ENCODE results near the gene ST3GAL3.

The ST3GAL3 gene

GRCh38 chr1:43938892-43939587 lies 231.7 kb downstream of the ST3GAL3 start:
- Mint-ChIP-seq H3K4me3 (no peak overlapping the region), H3K4me1 (peaks cover 19% of the 10 kb centered on the region), H3K27ac (no peak overlapping the region), H3K9me3 (no peaks in the 10 kb centered on the region), H3K27me3 (peaks cover 25% of the 10 kb centered on the region)
- no peak for ATAC-seq
- no peak for DNase-seq

- H3K4me3 Mint-ChIP-seq = no peak overlapping the region
- no peaks in the 10 kb centered on the region for H3K27me3 Mint-ChIP-seq
- H3K27ac Mint-ChIP-seq = no peak overlapping the region
- H3K9me3 Mint-ChIP-seq = no peaks in the 10 kb centered on the region
- ATAC-seq (no peak), DNase-seq (no peak)
- H3K4me1 Mint-ChIP-seq = peaks cover 18% of the 10 kb centered on the region
Measured at GRCh38 chr1:43942411-43942810, 235.1 kb downstream of the ST3GAL3 start.

- H3K4me1 Mint-ChIP-seq = peaks cover 42% of the 10 kb centered on the region
Measured at GRCh38 chr1:43944860-43945259, 237.5 kb downstream of the ST3GAL3 start.

GRCh38 chr1:43945674-43946235 lies 238.4 kb downstream of the ST3GAL3 start:
- Mint-ChIP-seq H3K27ac (peak overlapping the region; percentile 32 to 99), H3K4me1 (peaks cover 51% of the 10 kb centered on the region), H3K4me3 (peak overlapping the region; percentile 91 to 98), H3K9me3 (no peaks in the 10 kb centered on the region), H3K27me3 (no peaks in the 10 kb centered on the region)
- DNase-seq (no peak), ATAC-seq (no peak)

More at GRCh38 chr1:43944860-43945259, 237.5 kb downstream of the ST3GAL3 start:
- ATAC-seq = no peak
- DNase-seq = no peak
- peak overlapping the region; percentile 91 to 98 for H3K4me3 Mint-ChIP-seq
- no peaks in the 10 kb centered on the region for H3K9me3 Mint-ChIP-seq
- peak overlapping the region in 1 of 2 donors; percentile 88 for H3K27ac Mint-ChIP-seq
- H3K27me3 Mint-ChIP-seq = no peaks in the 10 kb centered on the region

- Mint-ChIP-seq H3K27me3 (no peaks in the 10 kb centered on the region), H3K4me1 (peaks cover 58% of the 10 kb centered on the region), H3K4me3 (peak within 1 kb of the TSS; percentile 91 to 98), H3K9me3 (no peaks in the 10 kb centered on the region), H3K27ac (peak within 1 kb of the TSS; percentile 99)
- ATAC-seq (peak; percentile 97), DNase-seq (peak; percentile 98)
Measured at GRCh38 chr1:43946236-43947060, 239.1 kb downstream of the ST3GAL3 start, which contains the start of gene IPO13. TSS of gene IPO13 (plus strand) at chr1:43946950. CDS start at chr1:43947601, 651 bp downstream.

- Mint-ChIP-seq H3K9me3 (no peaks in the 10 kb centered on the region), H3K4me1 (peaks cover 59% of the 10 kb centered on the region)
- DNase-seq = no peak
Measured at GRCh38 chr1:43947061-43947873, 239.9 kb downstream of the ST3GAL3 start.

GRCh38 chr1:43947874-43948437 lies 240.6 kb downstream of the ST3GAL3 start:
- H3K27me3 Mint-ChIP-seq = no peaks in the 10 kb centered on the region
- peaks cover 59% of the 10 kb centered on the region for H3K4me1 Mint-ChIP-seq
- DNase-seq (no peak), ATAC-seq (no peak)
- peak overlapping the region; percentile 91 to 98 for H3K4me3 Mint-ChIP-seq
- no peaks in the 10 kb centered on the region for H3K9me3 Mint-ChIP-seq
- peak overlapping the region; percentile 91 to 92 for H3K27ac Mint-ChIP-seq

More at GRCh38 chr1:43947061-43947873, 239.9 kb downstream of the ST3GAL3 start:
- ATAC-seq = peak; percentile 26
- Mint-ChIP-seq H3K27me3 (no peaks in the 10 kb centered on the region), H3K4me3 (peak overlapping the region; percentile 91 to 98), H3K27ac (peak overlapping the region; percentile 99)

GRCh38 chr1:43949678-43950077 lies 242.3 kb downstream of the ST3GAL3 start:
- ATAC-seq = no peak
- Mint-ChIP-seq H3K4me1 (peaks cover 55% of the 10 kb centered on the region), H3K27me3 (no peaks in the 10 kb centered on the region), H3K9me3 (no peaks in the 10 kb centered on the region), H3K27ac (no peak overlapping the region), H3K4me3 (no peak overlapping the region)
- DNase-seq = no peak

- H3K27ac Mint-ChIP-seq = no peak overlapping the region
- H3K4me3 Mint-ChIP-seq = no peak overlapping the region
Measured at GRCh38 chr1:43951021-43951985, 244.0 kb downstream of the ST3GAL3 start.

GRCh38 chr1:43952731-43953346 lies 245.5 kb downstream of the ST3GAL3 start:
- peaks cover 36% of the 10 kb centered on the region for H3K4me1 Mint-ChIP-seq
- H3K9me3 Mint-ChIP-seq = no peaks in the 10 kb centered on the region
- DNase-seq = no peak
- H3K4me3 Mint-ChIP-seq = no peak overlapping the region
- ATAC-seq = no peak
- H3K27ac Mint-ChIP-seq = no peak overlapping the region
- H3K27me3 Mint-ChIP-seq = no peaks in the 10 kb centered on the region

More at GRCh38 chr1:43951021-43951985, 244.0 kb downstream of the ST3GAL3 start:
- H3K27me3 Mint-ChIP-seq = no peaks in the 10 kb centered on the region
- DNase-seq (no peak), ATAC-seq (no peak)
- no peaks in the 10 kb centered on the region for H3K9me3 Mint-ChIP-seq
- peaks cover 43% of the 10 kb centered on the region for H3K4me1 Mint-ChIP-seq

- no peak overlapping the region for H3K4me3 Mint-ChIP-seq
- H3K9me3 Mint-ChIP-seq = no peaks in the 10 kb centered on the region
- ATAC-seq (no peak), DNase-seq (no peak)
- no peaks in the 10 kb centered on the region for H3K27me3 Mint-ChIP-seq
- no peak overlapping the region for H3K27ac Mint-ChIP-seq
- peaks cover 31% of the 10 kb centered on the region for H3K4me1 Mint-ChIP-seq
Measured at GRCh38 chr1:43953361-43953760, 246.0 kb downstream of the ST3GAL3 start.

GRCh38 chr1:43954036-43954435 lies 246.7 kb downstream of the ST3GAL3 start:
- no peak for DNase-seq
- Mint-ChIP-seq H3K27ac (no peak overlapping the region), H3K27me3 (no peaks in the 10 kb centered on the region), H3K4me1 (peaks cover 24% of the 10 kb centered on the region), H3K9me3 (no peaks in the 10 kb centered on the region), H3K4me3 (no peak overlapping the region)
- ATAC-seq = no peak

- Mint-ChIP-seq H3K9me3 (no peaks in the 10 kb centered on the region), H3K27ac (no peak overlapping the region), H3K4me1 (peaks cover 3% of the 10 kb centered on the region), H3K27me3 (no peaks in the 10 kb centered on the region), H3K4me3 (no peak overlapping the region)
- no peak for ATAC-seq
- DNase-seq = no peak
Measured at GRCh38 chr1:43956234-43956633, 248.9 kb downstream of the ST3GAL3 start.

All from stimulated activated naive CD8-positive, alpha-beta T cell treated with anti-CD3 and anti-CD28 coated beads, Interleukin-15, amount 100 ng/mL, for 72 hours (primary cell).